GM18519 (cell line): ENCODE measurements around the gene NDUFB10.
A peak's percentile ranks its signal among the peaks of the same experiment; 100 is the strongest.
"Not testable (repeated sequence)": the region's sequence is repeated elsewhere in the genome, so short reads cannot be mapped to it uniquely, and the experiment has no call there.

ENCODE experiments used
- ATAC-seq: cut with Tn5 transposase; IDR thresholded peaks from one replicate; pipeline ENCODE4 v1.9.1; 2021; ENCODE audit warnings: mild to moderate bottlenecking, moderate library complexity; ENCODE audit not compliant: unreplicated experiment, low FRiP score

NDUFB10 gene

DNA sequence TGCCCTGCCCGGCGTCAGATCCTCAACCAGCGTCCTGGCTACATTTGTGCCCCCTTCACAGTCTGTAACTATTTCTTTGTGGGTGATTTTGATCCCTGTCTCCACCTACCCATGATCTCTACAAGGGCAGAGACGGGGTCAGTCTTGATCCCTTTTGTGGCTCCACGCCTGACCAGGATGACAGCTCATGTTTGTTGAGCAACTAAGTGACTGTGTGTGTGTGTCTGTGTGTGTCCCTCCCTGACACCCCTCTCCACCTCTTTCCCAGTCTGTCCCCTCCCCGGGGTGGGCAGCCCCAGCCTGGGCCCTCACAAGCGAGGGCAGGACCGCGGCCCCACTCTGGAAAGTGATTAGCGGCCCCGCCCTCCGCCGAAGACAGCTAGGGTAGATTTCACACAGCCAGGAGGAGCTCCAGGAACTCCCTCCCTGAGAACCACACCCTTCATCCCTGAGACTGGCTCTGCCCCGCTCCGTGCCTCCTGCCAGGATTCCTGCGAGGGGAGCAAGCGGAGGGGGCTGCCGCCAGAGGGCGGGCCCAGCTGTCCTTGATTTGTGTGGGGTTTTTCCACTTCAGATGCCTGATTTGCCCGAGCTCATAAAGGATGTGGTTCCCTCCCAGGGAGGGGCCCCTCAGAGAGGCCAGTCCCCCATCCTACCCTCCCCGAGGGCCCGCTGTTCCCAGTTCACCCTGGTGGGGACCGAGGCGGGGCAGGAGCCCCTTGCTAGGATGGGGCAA is 35.9 kb upstream of the NDUFB10 start:
- no peak for ATAC-seq

DNA sequence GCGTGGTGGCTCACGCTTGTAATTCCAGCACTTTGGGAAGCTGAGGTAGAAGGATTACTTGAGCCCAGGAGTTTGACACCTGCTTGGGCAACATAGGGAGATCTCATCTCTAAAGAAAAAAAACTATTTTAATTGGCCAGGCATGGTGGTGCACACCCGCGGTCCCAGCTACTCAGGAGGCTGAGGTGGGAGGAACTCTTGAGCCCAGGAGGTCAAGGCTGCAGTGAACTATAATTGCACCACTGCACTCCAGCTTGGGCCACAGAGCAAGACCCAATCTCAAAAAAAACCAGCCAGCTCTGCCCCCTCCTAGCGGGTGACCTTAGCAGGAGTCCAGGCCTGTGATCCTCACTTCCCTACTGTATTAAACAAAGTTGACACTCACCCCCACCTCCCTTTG is 35.2 kb upstream of the NDUFB10 start:
- ATAC-seq, result no peak

DNA sequence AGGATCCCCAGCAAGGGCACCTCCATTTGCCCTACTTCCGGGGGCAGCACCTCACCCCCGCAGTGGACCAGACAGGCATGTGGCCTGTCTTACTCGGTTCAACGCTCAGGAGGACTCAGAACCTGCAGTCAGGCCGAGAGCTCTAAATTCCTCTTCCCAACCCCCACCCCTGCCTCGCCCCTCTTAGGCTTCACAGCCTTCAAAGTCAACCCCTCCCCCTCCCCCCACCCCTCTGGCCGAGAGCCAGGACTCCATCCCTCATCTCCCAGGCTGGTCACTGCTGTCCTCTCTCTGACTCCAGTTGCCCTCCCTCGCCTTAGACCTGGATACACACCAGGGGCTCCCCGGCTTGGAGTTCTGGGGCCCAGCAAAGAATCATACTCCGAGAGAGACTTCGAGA is 33.1 kb upstream of the NDUFB10 start:
- no peak for ATAC-seq

DNA sequence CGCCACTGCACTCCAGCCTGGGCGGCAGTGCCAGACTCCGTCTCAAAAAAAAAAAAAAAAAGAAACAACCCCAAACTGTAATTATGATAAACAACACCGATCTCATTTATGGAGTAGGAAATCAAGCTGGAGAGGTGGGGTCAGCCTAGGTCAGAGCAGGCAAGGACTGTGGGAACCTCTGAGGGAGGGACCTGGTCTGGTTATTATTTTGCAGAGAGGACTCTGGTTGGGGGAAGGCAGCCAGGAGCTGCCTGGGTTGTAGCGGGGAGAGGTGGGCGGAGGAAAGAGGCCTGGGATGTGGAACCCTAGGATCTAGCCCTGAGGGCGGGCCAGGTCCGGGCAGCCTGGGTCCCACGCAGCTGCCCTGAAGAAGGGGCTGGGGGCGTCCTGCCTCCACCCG is 30.2 kb upstream of the NDUFB10 start:
- no peak for ATAC-seq

DNA sequence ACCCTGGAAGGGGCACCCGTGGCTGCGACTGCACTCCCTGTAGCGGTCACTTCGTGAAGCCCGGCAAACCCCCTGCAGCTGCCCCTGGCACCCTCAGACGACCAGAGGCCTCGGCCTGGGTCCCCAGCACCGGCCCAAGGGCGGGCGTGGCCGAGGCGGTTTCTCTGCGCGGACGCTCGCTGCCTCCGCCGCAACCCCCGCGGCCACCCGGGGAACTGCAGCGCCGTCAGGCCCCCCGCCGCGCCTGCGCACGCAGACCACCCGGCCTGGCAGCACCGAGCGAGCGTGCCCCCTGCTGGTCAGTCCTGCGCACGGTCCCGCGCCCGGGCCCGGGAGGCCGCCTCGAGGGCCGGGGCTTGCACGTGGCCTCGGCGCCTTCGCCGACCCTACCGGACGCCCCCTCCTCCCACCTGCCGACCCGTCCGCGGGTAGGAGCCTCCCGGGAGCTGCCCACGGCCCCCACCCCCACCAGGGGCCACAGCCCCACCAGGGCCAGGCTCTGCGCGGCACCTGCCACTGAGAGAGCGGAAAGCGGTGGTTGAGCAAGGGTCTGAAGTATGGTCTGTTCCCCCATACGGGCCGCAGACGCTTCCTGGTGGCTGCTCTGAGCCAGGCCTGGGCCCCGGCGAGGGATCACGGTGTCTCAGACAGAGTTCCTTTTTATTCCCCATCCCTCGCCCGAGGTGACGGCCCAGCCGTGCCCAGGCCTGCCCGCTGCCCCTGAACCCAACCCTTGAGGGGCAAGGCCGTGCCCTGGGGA is 29.6 kb upstream of the NDUFB10 start:
- ATAC-seq, result peak; percentile 60

DNA sequence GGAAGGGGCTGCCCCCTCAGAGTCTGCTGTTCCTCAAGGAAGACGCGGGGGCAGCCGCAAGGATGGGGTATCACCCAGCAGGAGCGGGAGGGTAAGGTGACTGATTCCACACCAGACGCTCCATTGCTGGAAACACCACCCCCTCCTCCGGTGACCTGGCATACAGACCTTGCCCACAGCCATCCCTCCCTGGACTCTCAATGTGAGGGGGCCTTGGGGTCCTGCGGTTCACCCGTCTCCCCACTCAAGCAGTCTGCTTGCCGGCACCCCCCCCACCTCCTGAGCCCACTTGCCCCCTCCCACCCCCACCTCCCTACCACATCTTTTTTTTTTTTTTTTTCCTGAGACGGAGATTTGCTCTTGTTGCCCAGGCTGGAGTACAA is 29.0 kb upstream of the NDUFB10 start:
- no peak for ATAC-seq

DNA sequence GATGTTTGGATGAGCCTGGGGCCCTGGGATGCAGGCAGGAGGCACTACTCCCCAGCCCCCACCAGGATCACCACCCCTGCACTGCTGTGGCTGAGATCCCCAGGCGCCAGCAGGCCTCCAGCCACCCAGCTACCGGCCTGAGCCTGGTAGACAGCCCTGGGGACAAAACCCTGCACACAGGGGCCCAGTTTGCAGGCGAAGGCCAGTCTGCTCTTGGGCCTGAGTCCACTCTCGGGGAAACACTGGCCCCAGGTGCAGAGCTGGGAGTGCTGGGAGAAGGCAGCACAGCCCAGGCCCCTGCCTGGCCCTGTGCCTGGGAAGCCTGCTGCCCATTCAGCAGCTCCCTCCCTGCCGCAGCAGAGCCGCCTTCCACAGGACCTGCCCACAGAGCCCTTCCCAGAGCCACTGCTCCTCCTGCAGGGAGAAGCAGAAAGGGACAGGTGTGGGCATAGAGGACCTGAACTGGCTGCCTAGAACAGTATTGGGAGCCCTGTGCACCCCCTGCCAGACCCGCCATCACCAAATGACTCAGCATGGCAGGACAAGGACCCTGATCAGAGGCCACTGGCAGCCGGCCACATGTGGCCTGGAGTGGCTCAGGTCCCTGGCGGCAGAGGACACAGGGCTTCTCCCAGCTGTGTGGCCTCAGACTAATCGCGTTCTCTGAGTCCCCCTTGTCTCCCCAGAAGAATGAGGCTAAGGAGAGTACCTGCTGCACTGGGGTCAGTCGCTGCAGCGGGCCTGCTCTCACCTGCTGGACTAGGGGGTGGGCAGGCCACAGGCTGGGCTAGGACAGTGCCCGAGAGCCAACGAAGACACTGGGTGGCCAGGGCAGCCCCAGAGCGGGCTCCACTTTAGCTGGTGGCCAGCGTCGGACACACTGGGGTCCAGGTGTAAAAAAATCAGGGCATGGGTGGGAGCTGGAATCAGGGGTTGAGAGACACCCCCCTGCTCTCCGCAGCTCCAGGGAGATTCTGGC is 27.0 kb upstream of the NDUFB10 start:
- no peak for ATAC-seq

DNA sequence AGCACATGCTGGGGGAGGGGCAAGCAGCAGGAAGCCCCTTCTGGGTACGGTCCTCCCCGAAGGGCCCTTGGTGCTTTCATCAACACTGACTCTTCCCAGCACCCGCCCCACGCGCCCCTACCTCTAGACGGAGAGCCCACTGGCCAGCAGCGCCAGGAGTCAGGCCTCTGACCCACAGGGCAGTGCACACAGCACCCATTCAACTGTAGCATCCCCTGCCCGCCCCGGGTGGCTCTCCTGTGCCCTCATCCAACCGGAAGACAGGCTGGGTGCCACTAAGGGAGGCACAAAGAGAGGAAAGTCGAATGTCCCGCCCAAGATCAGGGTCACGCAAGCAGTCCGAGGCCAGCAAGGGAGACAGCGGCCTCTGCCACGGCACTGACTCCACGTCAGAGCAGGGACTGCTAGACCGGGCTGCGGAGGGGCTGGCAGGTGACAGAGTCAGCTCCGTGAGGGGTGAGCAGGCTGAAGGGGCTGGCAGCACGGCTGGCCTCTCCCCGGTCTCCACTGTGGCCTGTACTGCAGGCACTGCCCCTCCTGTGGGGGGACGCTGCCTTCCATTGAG is 26.2 kb upstream of the NDUFB10 start:
- ATAC-seq, result no peak

DNA sequence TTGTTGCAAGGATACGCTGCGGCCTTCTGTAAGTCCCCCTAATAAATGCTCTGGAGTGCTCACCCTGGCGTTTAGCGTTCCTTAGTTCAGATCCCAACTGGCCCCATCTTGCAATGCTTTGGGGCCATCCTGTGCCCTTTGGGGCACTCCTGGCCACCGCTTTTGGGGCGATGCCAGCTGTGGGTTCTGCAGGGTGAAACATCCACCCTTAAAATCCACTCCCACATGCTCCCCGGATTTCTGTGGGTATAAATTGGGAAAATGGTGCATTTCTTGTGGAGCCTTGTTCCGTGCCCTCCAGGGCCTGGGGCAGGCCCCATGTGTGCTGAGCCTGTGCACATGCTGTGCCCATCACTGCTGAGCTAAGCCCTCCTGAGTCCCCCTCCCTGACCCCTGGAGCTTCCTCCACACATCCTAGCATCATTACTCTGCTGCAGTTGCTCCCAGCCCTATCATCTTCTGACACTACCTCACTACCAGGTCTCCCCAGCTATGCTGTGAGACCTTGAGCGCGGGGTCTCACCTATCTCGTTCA is 22.3 kb upstream of the NDUFB10 start:
- no peak for ATAC-seq

DNA sequence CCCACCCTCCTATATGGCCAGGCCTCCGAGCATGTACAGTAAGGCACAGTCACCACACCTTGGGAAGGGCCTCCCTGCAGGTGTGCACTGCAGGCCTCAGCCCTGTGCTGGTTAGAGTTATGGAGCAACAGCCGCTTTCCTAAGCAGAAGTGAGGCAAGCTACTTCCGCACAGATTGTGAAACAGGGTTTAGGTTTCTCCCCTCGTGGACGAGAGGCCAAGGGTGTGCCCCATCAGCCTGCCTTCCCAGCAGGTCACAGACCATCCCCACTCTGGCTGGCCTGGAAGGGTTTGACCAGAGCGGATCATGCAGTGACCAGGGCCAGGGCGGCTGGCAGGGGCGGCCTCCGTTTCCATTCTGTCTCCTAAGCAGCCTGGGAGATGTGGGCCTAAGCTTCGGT is 21.0 kb upstream of the NDUFB10 start:
- ATAC-seq, result no peak

DNA sequence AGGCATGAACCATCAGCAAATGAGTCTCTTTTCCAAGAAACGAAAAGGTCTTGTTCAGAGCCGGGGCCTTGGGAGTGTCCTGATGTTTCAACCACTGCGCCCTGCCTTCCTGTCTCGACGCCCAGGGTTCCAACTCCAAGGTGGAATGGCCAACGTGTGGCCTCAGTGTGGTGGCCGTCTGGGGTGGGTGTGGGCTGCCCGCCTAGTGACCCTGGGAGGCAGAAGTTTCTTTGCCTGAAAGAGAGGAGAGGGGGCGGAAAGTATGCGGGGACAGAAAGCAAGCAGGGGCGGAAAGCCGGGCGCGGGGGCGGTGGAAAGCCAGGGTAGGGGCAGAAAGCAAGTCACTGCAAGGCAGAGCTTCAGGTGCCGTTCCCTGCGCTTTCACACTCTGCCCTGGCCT is 20.4 kb upstream of the NDUFB10 start:
- no peak for ATAC-seq

DNA sequence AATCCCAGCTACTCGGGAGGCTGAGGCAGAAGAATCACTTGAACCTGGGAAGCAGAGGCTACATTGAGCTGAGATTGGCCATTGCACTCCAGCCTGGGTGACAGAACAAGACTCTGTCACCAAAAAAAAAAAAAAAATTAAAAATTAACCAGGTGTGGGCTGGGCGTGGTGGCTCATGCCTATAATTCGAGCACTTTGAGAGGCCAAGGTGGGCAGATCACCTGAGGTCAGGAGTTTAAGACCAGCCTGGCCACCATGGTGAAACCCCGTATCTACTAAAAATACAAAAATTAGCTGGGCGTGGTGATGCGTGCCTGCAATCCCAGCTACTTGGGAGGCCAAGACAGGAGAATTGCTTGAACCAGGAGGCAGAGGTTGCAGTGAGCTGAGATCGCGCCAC is 19.5 kb upstream of the NDUFB10 start:
- ATAC-seq, result not testable (repeated sequence)

DNA sequence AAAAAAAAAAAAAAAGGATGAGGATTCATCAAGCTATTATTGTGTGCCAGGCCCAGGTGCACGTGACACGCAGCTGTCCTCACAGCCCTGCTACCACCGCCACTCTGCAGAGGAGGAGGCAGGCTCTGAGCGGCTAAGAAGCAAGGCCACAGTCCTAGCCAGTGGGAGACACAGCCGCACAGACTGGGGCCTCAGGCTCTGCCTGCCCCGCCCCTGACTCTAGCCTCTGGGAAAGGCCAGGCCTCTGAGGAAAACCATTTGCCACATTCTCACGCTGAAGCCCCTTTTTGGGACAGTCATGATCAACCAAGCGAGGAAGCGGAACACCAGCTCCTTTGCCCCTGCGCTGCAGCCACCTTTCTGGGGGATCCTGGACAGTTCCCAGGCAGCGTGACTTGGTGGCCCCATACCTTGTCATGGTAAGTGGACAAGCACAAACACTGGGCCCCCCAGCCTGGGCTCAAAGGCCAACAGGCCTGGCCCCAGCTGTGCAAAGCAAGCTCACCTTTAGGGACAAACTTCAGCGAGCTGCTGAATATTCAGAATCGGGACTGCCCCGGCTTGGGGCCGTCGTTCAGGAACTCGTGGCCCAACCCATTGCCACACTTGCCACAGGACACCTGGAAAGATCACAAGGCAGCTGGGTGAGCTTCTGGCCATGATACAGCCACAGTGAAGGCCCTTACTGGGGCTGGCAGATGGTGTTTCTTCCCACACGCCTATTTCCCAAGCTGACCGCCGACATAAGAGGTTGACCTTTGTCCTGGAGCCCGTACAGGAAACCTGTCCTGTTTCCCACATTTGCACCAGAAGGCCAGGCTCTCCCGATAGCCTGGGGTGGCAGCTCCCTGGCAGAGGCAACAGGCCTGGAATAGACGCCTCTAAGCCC is 18.8 kb upstream of the NDUFB10 start:
- ATAC-seq, result no peak

DNA sequence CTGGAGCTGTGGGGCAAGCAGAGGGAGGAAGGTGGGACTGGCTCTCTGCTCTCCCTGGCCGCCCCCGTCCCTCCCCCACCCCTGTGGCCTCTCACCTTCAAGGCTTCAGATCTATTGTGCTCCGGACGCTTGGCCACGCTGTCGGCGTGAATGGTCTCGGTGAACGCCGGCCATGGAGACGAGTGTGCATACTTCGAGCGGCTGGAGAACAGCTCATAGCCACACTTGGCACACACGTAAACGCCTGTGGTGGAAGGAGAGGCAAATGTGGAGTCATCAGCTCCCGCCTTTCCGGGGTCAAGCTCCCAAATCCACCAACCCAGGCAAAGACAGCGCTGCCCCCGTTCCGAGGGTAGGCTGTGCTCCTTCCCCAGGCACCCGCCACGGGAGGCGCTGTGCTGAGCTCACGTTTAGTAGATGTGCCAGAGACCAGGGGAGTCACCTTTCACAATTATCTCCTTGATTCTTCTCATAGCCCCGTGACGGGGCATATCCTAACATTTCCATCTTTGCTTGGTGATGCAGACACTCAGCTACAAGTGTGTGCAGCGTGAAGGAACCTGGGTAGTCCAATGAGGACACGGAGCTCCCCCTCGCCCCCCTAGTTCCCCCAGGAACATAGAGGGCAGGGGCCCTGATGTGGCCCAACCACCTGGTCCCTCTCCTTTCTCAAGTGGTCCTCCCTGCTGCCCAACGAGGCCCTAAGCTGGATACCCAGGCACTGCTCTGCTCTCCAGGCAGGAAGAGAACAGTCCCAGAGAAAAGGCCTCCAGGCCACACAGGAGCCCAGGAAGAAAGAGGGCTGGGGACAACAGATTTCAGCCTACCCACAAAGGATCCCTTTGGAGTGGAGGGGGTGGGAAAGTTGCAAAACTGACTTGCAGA is 17.9 kb upstream of the NDUFB10 start:
- no peak for ATAC-seq

DNA sequence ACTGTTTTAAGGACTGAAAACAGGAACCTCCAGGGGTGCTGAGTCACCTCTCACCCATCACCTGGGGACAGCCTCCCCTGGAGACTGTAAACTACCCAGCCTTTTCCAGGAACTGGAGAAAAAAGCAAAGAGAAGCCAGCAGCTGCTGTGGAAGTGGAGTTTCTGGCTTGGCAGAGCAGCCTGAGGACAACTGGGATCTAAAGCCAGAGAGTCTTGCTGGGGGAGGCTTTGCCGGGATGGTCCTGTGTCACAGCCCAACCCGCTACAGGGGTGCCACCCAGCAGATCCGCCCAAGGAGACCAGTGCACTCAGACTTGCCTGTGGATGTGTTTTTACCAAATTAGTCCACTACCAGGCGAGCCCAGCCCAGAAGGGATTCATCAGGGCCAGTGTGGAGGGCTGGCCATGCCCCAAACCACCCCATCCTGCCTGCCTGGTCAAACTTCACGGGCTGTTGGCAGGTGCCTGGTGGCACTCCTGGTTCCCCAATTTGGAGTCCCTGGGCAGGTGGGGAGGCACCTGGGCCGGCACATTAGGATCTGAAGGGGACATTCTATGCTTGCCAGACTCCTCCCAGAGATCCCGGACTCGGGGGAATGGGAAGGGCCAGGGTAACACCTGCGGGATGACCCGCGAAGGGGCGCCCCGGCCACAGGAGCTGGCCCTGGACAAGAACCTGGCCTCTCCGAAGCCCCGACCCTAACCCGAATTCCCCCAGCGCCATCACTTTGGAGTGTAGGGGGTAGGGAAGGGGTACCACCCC is 17.1 kb upstream of the NDUFB10 start:
- ATAC-seq, result no peak

DNA sequence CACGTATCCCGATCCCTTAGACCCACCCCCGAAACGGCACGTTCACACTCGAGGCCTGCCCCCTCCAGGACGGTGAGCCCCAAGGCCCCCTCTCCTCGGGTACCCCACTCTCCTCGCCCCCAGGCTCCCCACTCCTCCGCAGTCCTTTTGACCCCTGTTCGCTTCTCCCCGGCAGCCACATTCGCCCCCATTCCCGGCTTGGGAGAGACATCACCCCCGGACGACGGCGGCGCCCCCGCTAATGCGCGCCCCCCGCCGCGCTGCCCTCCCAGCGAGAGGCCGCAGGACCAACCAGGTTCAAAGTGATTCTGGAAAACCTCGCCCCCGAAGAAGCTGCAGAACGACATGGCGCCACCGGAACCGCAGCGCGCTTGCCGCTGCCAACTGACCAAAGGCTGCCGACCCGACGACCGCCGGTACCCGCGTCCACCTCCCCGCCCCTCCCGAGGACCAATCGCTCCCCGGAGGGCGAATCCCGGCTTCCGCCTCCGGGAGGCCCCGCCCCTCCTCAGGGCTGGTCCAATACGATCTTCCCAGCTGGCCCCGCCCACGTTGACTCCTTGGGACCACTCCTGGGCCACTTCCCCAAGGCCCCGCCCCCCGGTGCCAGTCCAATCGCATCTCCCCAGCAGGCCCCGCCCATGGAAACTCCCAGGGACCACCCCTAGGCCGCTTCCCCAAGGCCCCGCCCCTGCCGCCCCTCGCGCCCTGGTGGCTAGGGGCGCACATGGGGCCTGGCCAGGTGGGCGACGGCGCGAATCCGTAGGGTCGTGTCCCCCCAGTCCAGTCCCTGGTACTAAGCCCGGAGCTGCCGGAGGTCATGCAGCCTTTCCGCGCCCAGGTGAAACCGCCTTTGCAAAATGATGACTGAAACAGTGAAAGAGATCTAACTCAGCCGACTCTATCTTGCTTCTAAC is 16.3 kb upstream of the NDUFB10 start, which contains the start of gene MSRB1:
TSS of gene MSRB1 (minus strand) at position 390 of the 917 bp plus-strand sequence. CDS start at position 347, 43 bp downstream.
- ATAC-seq, result peak; percentile 85
